B cell (primary cell): Measurements from ENCODE around the gene PUM1. TPM values are rescaled to one million over a fixed set of nuclear protein-coding genes. Genes with fewer than 3 reads are reported as not detected.

Source experiments
- ATAC-seq: fragments of 200-7000 bp; cut with Tn5 transposase; one replicate; pipeline ENCODE4 v1.10.0; 2021; ENCODE audit warnings: low read depth, mild to moderate bottlenecking, moderate number of reproducible peaks, moderate library complexity
- CTCF ChIA-PET: fragments of 350-600 bp; sonication (Branson Sonifier 250); formaldehyde crosslinking; loops from one replicate; lab custom pipeline; 2021; ENCODE audit warnings: antibody characterized with exemption, inconsistent platforms; lab: Charles Lee
- POLR2A ChIA-PET: fragments of 350-600 bp; sonication (Branson Sonifier 250); formaldehyde crosslinking; loops from one replicate; lab custom pipeline; 2021; ENCODE audit warnings: antibody characterized with exemption; lab: Charles Lee
- DNase-seq: peaks from one replicate; pipeline ENCODE4 v3.0.0; 2013
- H2AFZ ChIP-seq: 2 replicates; pipeline ENCODE4 v1.6.1; 2012; ENCODE audit warnings: mild to moderate bottlenecking, low read depth, low read length; ENCODE audit not compliant: insufficient read depth, poor library complexity, severe bottlenecking
- H3K27ac ChIP-seq, 2 donors: 1 replicate in 1 of 2; 2 replicates in 1 of 2; pipeline ENCODE4 v1.5.1; 2012 to 2013; ENCODE audit warnings: low read length in 2 of 2, mild to moderate bottlenecking in 2 of 2, moderate library complexity in 1 of 2
- H3K27me3 ChIP-seq, 4 experiments: fragments of 200-600 bp in 1 of 4; sonication (generic) in 1 of 4; replicated peaks in 1 of 4; 1 replicate in 2 of 4; 2 replicates in 2 of 4; pipeline versions ENCODE4 v1.6.1 to v1.7.0; 2013 to 2016; ENCODE audit warnings: low read length in 3 of 4, mild to moderate bottlenecking in 2 of 4, mixed read lengths in 1 of 4, moderate library complexity in 1 of 4; ENCODE audit not compliant: insufficient read depth in 4 of 4, control insufficient read depth in 3 of 4; ENCODE audit errors: control extremely low read depth in 1 of 4
- H3K36me3 ChIP-seq, 2 experiments: replicated peaks in 1 of 2; 1 replicate in 1 of 2; 2 replicates in 1 of 2; pipeline versions ENCODE4 v1.6.1 to v1.7.1; 2013; ENCODE audit warnings: low read length in 1 of 2; ENCODE audit not compliant: insufficient read depth in 2 of 2, control insufficient read depth in 1 of 2; ENCODE audit errors: control extremely low read depth in 1 of 2, extremely low read depth in 1 of 2
- H3K4me1 ChIP-seq, 2 donors: fragments of 200-600 bp in 1 of 2; sonication (generic) in 1 of 2; 1 replicate in 1 of 2; 2 replicates in 1 of 2; pipeline versions ENCODE4 v1.5.1 to v1.6.1; 2013 to 2017; ENCODE audit warnings: low read length in 2 of 2; ENCODE audit not compliant: control insufficient read depth in 2 of 2, insufficient read depth in 2 of 2
- H3K4me2 ChIP-seq: replicated peaks from 2 replicates; pipeline ENCODE3; 2012; ENCODE audit warnings: mild to moderate bottlenecking, low read depth, low read length; ENCODE audit not compliant: poor library complexity, severe bottlenecking
- H3K4me3 ChIP-seq, 5 experiments: fragments of 200-600 bp in 1 of 5; sonication (generic) in 1 of 5; 1 replicate in 3 of 5; 2 replicates in 2 of 5; pipeline versions ENCODE4 v1.5.1 to v1.7.0; 2011 to 2016; ENCODE audit warnings: low read length in 4 of 5, mild to moderate bottlenecking in 4 of 5, low read depth in 2 of 5, control low read depth in 1 of 5, moderate library complexity in 1 of 5; ENCODE audit not compliant: insufficient read depth in 1 of 5; ENCODE audit errors: control extremely low read depth in 1 of 5, extremely low read depth in 1 of 5
- H3K79me2 ChIP-seq: fragments of 200-600 bp; sonication (generic); one replicate; pipeline ENCODE4 v1.6.0; 2016; ENCODE audit warnings: low read length; ENCODE audit not compliant: control insufficient read depth, insufficient read depth
- H3K9ac ChIP-seq: fragments of 200-600 bp; sonication (generic); 2 replicates; pipeline ENCODE4 v1.6.1; 2017; ENCODE audit warnings: mild to moderate bottlenecking, low read length, moderate library complexity
- H3K9me3 ChIP-seq, 3 donors: one replicate each; pipeline versions ENCODE4 v1.6.1 to v1.7.1; 2013; ENCODE audit warnings: low read length in 2 of 3; ENCODE audit not compliant: control insufficient read depth in 2 of 3, insufficient read depth in 1 of 3; ENCODE audit errors: control extremely low read depth in 1 of 3
- H4K20me1 ChIP-seq: 2 replicates; pipeline ENCODE4 v1.6.0; 2012; ENCODE audit warnings: mild to moderate bottlenecking, low read length; ENCODE audit not compliant: insufficient read depth, control insufficient read depth, poor library complexity, severe bottlenecking
- H3K27ac Mint-ChIP-seq: one replicate; pipeline ENCODE4 v1.8.0; 2021; ENCODE audit warnings: mixed read lengths
- H3K27me3 Mint-ChIP-seq: one replicate; pipeline ENCODE4 v1.8.0; 2021; ENCODE audit warnings: mixed read lengths
- H3K4me1 Mint-ChIP-seq: one replicate; pipeline ENCODE4 v1.8.0; 2021; ENCODE audit warnings: mixed read lengths
- H3K4me3 Mint-ChIP-seq: one replicate; pipeline ENCODE4 v1.8.0; 2021; ENCODE audit warnings: mixed read lengths
- H3K9me3 Mint-ChIP-seq: one replicate; pipeline ENCODE4 v1.8.0; 2022; ENCODE audit warnings: mixed read lengths; ENCODE audit not compliant: insufficient read depth
- CTCF ChIP-seq: fragments of 200-600 bp; IDR thresholded peaks from one replicate; pipeline ENCODE4 v1.8.0; 2022; ENCODE audit warnings: antibody characterized with exemption, mild to moderate bottlenecking
- EZH2 ChIP-seq: IDR thresholded peaks from 2 replicates; pipeline ENCODE4 v1.6.1; 2012; ENCODE audit warnings: borderline replicate concordance, low read depth, mild to moderate bottlenecking, moderate library complexity, low read length; ENCODE audit not compliant: insufficient read depth, poor library complexity, severe bottlenecking
- WGBS: methylation state at CpG from one replicate; pipeline ENCODE4 v1.1.5; 2013; ENCODE audit warnings: missing lambda C conversion rate; ENCODE audit not compliant: insufficient coverage; 5-methylcytosine and 5-hydroxymethylcytosine counted together
- intact Hi-C: fragments of 100-400 bp; cut with micrococcal nuclease; formaldehyde crosslinking; loops from one replicate; pipeline ENCODE4 v1.10.0; 2022
- polyA plus RNA-seq: library from polyadenylated mRNA; depleted of rRNA; stranded (reverse); fragments of >200 nt; gene quantifications from 2 replicates; pipeline ENCODE4 v1.2.3, GENCODE V29; 2012
- total RNA-seq, 2 donors: library from RNA; stranded (reverse); fragments of 120-200 nt in 1 of 2; gene quantifications; 1 replicate in 1 of 2; 2 replicates in 1 of 2; pipeline versions ENCODE4 v1.2.3 to v1.2.4, GENCODE V29; 2013 to 2022

PUM1 gene
- total and polyA plus RNA-seq, 2 donors (not counting 1 experiment from before 2014, with no cell fraction given), result 52.8 to 177 TPM

GRCh38 chr1:30887485-30888315 lies 177.8 kb downstream of the PUM1 start:
- Histone ChIP-seq H3K4me2 (no peak overlapping the region), H3K79me2 (no peaks in the 10 kb centered on the region), H3K27me3 (peaks cover 0 to 31% (median 8%) of the 10 kb centered on the region in 4 experiments), H3K9ac (no peak overlapping the region), H3K27ac (no peak overlapping the region), H4K20me1 (no peaks in the 10 kb centered on the region), H3K4me1 (peaks cover 5 to 12% of the 10 kb centered on the region in 2 donors), H2AFZ (no peak overlapping the region), H3K4me3 (no peak overlapping the region), H3K9me3 (peaks cover 0 to 5% (median 0%) of the 10 kb centered on the region in 3 donors), H3K36me3 (no peaks in the 10 kb centered on the region)
- Mint-ChIP-seq H3K27ac (no peak overlapping the region), H3K9me3 (no peaks in the 10 kb centered on the region), H3K4me1 (peaks cover 8% of the 10 kb centered on the region), H3K27me3 (peaks cover 27% of the 10 kb centered on the region), H3K4me3 (no peak overlapping the region)
- POLR2A ChIA-PET, result no interaction called here
- CTCF ChIA-PET, result interaction anchor here (1.5 kb wide), 1 partner anchor 17 kb away, joined by 3 read pairs; no protein-coding TSS in a partner anchor
- WGBS, result 79% methylated on average over 9 of the region's 10 CpGs
- intact Hi-C loops, result no loop called here
- TF ChIP-seq EZH2 (no peak), CTCF (no peak)
- no peak for DNase-seq
- no peak for ATAC-seq
